ENCODE measurements around the gene TMEM72. TPM values are rescaled to one million over a fixed set of nuclear protein-coding genes. Genes with fewer than 3 reads are reported as not detected.

TMEM72 gene
- total RNA-seq, 2 donors from 2014 or later = not detected

DNA sequence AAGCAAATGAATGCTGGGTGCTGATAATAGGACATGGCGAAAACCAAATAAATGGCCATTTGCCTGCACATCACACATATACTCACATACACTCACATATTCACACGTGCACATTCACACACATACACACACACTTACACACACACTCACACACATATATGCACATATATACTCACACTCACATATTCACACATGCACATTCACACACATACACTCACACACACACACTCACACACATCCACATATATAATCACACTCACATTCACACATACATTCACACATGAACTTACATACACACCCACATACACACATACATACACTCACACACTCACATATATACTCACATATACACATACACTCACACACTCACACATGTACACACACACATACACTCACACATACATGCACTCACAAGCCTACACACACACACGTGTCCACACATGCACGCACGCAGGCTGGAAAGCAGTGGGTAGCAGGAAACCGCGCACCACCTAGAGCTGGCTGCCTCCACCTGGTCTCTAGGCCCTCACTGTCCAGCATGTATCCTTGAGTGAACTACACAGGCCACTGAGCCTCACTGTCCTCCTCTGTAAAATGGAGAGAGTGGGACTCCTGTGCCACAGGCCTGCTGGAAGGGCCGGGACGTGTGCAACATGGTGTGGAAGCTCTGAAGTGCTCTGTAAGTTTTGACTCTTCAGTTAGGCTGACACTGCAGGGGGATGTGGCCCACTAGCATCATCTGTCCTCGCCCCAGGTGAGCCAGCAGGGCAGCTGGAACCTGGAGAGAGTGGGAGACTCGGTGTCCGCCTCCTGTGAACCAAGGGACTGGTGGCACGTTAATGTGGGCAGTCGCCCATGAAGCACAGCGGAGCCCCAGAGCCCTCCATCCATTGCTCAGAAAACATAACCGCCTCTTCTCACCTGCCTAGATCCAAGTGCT, 14.9 kb downstream of the TMEM72 start:
- Histone ChIP-seq H3K4me1 (ENCODE audit: control insufficient read depth in 1 of 2, low read depth in 2 of 2) (no peaks in the 10 kb centered on the region), H3K27ac (no peak overlapping the region), H3K4me3 (no peak overlapping the region), H3K27me3 (replicated peaks; ENCODE audit: insufficient read depth) (no peaks in the 10 kb centered on the region), H3K9me3 (no peaks in the 10 kb centered on the region), H3K36me3 (no peaks in the 10 kb centered on the region)
- ATAC-seq (ENCODE audit: insufficient number of reproducible peaks, low FRiP score, low read depth) (no peak), DNase-seq (ENCODE audit: low spot score) (no peak)
- TF ChIP-seq, protein P1, sequence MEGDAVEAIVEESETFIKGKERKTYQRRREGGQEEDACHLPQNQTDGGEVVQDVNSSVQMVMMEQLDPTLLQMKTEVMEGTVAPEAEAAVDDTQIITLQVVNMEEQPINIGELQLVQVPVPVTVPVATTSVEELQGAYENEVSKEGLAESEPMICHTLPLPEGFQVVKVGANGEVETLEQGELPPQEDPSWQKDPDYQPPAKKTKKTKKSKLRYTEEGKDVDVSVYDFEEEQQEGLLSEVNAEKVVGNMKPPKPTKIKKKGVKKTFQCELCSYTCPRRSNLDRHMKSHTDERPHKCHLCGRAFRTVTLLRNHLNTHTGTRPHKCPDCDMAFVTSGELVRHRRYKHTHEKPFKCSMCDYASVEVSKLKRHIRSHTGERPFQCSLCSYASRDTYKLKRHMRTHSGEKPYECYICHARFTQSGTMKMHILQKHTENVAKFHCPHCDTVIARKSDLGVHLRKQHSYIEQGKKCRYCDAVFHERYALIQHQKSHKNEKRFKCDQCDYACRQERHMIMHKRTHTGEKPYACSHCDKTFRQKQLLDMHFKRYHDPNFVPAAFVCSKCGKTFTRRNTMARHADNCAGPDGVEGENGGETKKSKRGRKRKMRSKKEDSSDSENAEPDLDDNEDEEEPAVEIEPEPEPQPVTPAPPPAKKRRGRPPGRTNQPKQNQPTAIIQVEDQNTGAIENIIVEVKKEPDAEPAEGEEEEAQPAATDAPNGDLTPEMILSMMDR (IDR thresholded peaks at IDR 0.05) = no peak

DNA sequence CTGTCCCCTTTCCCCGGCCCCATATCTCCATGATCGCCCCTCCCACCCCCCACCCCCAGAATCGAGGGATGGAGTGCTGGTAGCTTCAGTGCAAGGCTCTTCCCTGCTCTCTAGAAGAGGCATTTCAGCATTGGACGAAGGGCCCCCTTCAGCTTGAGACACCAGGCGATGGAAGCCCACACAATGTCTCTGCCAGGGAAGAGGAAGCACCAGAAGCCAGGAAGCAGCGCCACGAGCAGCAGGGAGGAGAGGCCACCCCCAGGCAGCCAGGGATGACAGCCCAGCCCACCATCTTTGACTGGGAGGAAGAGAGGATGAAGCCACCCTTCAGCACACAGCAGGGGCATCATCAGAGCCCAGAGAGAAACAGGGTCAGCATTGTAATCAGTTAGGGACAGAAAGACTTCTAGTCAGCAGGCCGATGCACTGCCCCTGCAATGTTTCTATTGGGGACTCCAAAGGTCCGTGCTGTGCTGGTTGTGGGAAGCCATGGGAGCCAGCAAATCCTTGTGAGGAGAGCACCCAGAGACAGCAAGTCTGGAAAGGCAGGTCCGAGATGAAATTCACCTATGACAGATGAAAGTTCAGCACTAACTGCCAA, 15.7 kb downstream of the TMEM72 start:
- TF ChIP-seq, protein P1 (IDR thresholded peaks at IDR 0.05) = no peak
- ATAC-seq (ENCODE audit: insufficient number of reproducible peaks, low FRiP score, low read depth) = no peak
- no peak overlapping the region for H3K27ac ChIP-seq
- H3K36me3 ChIP-seq = no peaks in the 10 kb centered on the region
- no peaks in the 10 kb centered on the region for H3K9me3 ChIP-seq
- DNase-seq (ENCODE audit: low spot score) = no peak
- H3K27me3 ChIP-seq (replicated peaks; ENCODE audit: insufficient read depth) = no peaks in the 10 kb centered on the region
- no peaks in the 10 kb centered on the region for H3K4me1 ChIP-seq (ENCODE audit: control insufficient read depth in 1 of 2, low read depth in 2 of 2)
- no peak overlapping the region for H3K4me3 ChIP-seq

DNA sequence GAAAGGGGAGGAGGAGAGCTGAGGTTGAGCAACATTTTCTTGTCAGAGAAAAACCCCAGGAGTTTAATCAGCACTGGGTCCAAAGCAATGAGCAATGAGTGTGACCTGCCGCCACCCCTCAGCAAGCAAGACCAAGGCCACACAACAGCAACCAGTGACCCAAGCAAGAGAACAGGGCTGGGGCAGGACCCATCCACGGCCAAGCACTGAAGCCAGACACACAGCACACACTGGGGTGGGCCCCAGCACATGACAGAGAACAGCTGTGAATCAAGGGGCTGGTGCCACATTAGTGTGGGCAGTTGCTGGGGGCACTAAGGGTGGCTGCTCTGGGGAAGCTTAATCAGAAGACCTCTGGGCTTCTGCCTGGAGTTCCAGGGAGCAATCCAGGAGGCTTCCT, 16.2 kb downstream of the TMEM72 start:
- H3K4me1 ChIP-seq (ENCODE audit: control insufficient read depth in 1 of 2, low read depth in 2 of 2) = peaks cover 0 to under 1% of the 10 kb centered on the region in 2 donors
- H3K9me3 ChIP-seq = no peaks in the 10 kb centered on the region
- no peaks in the 10 kb centered on the region for H3K36me3 ChIP-seq
- H3K4me3 ChIP-seq = no peak overlapping the region
- ATAC-seq (ENCODE audit: insufficient number of reproducible peaks, low FRiP score, low read depth) (no peak), DNase-seq (ENCODE audit: low spot score) (no peak)
- TF ChIP-seq, protein P1 (IDR thresholded peaks at IDR 0.05) = no peak
- no peaks in the 10 kb centered on the region for H3K27me3 ChIP-seq (replicated peaks; ENCODE audit: insufficient read depth)
- no peak overlapping the region for H3K27ac ChIP-seq

DNA sequence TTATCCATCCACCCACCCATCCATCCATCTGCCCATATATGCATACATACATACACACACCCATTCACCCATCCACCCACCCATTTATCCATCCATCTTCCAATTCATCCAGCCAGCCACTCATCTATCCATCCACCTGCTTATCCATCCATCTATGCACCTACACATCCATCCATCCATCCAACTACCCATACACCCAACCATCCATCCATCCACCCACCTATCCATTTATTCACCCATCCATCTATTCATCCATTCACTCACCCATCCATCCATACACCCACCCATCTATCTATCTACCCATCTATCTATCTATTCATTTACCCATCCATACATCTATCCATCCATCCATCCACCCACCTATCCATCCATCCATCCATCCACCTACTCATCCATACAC, 17.3 kb downstream of the TMEM72 start:
- peaks cover 5 to 9% of the 10 kb centered on the region in 2 donors for H3K4me1 ChIP-seq (ENCODE audit: control insufficient read depth in 1 of 2, low read depth in 2 of 2)
- DNase-seq (ENCODE audit: low spot score) = no peak
- H3K9me3 ChIP-seq = no peaks in the 10 kb centered on the region
- TF ChIP-seq, protein P1 (IDR thresholded peaks at IDR 0.05) = no peak
- no peak overlapping the region for H3K4me3 ChIP-seq
- no peaks in the 10 kb centered on the region for H3K27me3 ChIP-seq (replicated peaks; ENCODE audit: insufficient read depth)
- ATAC-seq (ENCODE audit: insufficient number of reproducible peaks, low FRiP score, low read depth) = no peak
- no peaks in the 10 kb centered on the region for H3K36me3 ChIP-seq
- no peak overlapping the region for H3K27ac ChIP-seq
